ENCODE measurements around the gene EFHC1.

DNA sequence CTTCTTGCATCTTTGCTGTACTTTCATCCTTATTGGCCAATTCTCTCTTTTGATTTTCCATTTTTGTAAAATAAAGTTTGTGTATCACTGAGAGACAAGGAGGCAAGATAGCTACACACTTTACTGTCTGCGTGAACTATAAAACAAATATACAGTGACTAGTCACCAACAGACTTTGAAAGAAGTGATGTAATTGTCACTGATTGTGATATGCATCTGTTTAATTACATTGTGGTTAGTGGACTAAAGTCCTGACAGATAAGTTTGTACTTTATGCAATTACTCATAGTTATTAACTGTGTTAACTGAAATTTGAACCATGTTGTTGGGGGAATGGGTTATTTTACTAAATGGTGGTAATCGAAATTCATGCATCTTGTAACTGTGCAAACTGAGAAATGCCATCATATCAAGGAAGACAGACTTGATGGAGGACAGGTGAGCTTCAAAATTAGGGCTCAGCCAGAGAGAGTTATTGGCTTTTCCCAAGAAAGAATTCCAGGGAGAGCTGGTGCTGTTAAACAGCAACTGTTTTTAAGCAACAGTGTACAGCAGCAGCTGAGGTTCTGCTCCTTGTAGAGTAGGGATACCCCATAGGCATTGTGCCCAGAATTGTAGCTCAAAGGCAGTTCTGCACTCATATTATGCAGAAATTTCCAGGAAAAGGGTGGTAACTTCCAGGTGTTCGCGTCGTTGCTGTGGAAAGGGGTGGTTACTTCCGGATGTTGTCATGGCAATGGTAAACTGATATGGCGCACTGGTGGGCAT, 62.9 kb downstream of the EFHC1 start:
- TF ChIP-seq ESRRG (CRISPR knock-in tag; IDR thresholded peaks at IDR 0.05) (no peak), ZFP30 (CRISPR knock-in tag; IDR thresholded peaks at IDR 0.05) (no peak), OSR1 (CRISPR knock-in tag; IDR thresholded peaks at IDR 0.05) (no peak), ZC3H10 (CRISPR knock-in tag; IDR thresholded peaks at IDR 0.05) (no peak), RARB (CRISPR knock-in tag; IDR thresholded peaks at IDR 0.05) (no peak), TCF4 (CRISPR knock-in tag; IDR thresholded peaks at IDR 0.05; ENCODE audit: borderline replicate concordance) (no peak), ISL1 (CRISPR knock-in tag; IDR thresholded peaks at IDR 0.05) (peak; percentile 29; the same call in 1 of the 2 replicates), ZNF8 (CRISPR knock-in tag; IDR thresholded peaks at IDR 0.05) (no peak), CSDC2 (CRISPR knock-in tag; IDR thresholded peaks at IDR 0.05) (no peak)
- TF ChIP-seq, protein P1, sequence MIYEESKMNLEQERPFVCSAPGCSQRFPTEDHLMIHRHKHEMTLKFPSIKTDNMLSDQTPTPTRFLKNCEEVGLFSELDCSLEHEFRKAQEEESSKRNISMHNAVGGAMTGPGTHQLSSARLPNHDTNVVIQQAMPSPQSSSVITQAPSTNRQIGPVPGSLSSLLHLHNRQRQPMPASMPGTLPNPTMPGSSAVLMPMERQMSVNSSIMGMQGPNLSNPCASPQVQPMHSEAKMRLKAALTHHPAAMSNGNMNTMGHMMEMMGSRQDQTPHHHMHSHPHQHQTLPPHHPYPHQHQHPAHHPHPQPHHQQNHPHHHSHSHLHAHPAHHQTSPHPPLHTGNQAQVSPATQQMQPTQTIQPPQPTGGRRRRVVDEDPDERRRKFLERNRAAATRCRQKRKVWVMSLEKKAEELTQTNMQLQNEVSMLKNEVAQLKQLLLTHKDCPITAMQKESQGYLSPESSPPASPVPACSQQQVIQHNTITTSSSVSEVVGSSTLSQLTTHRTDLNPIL (CRISPR knock-in tag; IDR thresholded peaks at IDR 0.05; ENCODE audit: low read depth): peak; percentile 63; the same call in 1 of the 2 replicates
- TF ChIP-seq, protein P2, sequence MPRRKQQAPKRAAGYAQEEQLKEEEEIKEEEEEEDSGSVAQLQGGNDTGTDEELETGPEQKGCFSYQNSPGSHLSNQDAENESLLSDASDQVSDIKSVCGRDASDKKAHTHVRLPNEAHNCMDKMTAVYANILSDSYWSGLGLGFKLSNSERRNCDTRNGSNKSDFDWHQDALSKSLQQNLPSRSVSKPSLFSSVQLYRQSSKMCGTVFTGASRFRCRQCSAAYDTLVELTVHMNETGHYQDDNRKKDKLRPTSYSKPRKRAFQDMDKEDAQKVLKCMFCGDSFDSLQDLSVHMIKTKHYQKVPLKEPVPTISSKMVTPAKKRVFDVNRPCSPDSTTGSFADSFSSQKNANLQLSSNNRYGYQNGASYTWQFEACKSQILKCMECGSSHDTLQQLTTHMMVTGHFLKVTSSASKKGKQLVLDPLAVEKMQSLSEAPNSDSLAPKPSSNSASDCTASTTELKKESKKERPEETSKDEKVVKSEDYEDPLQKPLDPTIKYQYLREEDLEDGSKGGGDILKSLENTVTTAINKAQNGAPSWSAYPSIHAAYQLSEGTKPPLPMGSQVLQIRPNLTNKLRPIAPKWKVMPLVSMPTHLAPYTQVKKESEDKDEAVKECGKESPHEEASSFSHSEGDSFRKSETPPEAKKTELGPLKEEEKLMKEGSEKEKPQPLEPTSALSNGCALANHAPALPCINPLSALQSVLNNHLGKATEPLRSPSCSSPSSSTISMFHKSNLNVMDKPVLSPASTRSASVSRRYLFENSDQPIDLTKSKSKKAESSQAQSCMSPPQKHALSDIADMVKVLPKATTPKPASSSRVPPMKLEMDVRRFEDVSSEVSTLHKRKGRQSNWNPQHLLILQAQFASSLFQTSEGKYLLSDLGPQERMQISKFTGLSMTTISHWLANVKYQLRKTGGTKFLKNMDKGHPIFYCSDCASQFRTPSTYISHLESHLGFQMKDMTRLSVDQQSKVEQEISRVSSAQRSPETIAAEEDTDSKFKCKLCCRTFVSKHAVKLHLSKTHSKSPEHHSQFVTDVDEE (CRISPR knock-in tag; IDR thresholded peaks at IDR 0.05): no peak
